Measurements from ENCODE around the gene ZNF831.

The ZNF831 gene

DNA sequence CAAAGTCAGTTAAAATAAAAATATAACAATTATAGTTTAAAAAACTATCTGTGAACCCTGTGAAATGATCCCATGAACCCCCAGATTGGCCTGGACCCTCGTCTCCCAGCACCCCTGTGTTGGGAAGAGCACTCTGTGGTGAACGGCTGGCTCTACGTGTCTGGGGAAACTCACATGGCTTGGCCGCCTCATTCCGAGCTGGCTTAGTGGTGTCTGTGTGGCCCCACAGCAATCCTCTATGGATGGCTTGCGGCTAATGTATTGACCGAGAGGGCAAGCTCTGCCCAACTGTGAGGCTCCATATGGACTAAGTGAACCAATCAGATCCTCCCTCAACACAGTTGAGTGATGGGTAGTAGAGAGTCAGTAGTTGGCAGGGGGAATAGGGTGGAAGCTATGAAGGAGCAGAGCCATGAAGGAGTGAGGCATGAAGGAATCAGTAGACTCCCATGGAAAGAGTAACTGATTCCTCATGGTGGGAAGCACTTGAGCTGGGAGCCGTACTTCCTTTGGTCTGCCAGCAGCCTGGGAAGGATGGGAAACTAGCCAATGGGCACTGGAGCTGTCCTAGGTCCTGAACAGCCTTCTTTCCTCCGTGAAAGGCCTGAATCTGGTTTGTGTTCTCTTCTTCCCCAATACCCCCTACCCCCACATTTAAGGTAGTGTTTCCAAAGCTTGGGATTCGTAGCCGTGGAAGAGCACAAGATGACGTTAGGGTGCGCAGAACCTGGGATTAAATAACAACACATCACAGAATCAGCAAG lies 21.6 kb upstream of the ZNF831 start:
- H3K27ac ChIP-seq, result no peak overlapping the region
- TF ChIP-seq, protein P1, sequence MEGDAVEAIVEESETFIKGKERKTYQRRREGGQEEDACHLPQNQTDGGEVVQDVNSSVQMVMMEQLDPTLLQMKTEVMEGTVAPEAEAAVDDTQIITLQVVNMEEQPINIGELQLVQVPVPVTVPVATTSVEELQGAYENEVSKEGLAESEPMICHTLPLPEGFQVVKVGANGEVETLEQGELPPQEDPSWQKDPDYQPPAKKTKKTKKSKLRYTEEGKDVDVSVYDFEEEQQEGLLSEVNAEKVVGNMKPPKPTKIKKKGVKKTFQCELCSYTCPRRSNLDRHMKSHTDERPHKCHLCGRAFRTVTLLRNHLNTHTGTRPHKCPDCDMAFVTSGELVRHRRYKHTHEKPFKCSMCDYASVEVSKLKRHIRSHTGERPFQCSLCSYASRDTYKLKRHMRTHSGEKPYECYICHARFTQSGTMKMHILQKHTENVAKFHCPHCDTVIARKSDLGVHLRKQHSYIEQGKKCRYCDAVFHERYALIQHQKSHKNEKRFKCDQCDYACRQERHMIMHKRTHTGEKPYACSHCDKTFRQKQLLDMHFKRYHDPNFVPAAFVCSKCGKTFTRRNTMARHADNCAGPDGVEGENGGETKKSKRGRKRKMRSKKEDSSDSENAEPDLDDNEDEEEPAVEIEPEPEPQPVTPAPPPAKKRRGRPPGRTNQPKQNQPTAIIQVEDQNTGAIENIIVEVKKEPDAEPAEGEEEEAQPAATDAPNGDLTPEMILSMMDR (conservative IDR thresholded peaks at IDR 0.05), result no peak
- TF ChIP-seq ZFX (IDR thresholded peaks at IDR 0.05), result no peak

DNA sequence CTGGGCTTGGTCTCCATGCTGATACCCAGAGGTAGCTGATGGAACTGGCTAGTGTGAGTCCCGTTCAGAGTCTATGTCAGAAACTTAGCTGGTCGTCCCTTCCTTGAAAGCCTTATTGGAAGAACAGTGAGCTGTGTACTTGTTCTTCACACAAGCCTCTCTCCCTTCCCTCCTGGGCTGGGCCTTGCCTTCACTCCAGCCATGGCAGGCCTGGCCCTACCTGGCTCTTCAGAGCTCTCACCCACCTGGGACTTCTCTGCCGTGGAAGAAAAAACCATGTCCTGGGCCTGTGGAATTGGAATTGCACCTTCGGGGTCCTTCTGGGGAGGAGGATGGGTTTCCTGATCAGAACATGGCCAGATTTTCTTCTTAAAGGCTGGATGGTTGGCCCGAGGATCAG lies 20.3 kb upstream of the ZNF831 start:
- TF ChIP-seq, protein P1 (conservative IDR thresholded peaks at IDR 0.05), result no peak
- no peak for TF ChIP-seq ZFX (IDR thresholded peaks at IDR 0.05)
- no peak overlapping the region for H3K27ac ChIP-seq

DNA sequence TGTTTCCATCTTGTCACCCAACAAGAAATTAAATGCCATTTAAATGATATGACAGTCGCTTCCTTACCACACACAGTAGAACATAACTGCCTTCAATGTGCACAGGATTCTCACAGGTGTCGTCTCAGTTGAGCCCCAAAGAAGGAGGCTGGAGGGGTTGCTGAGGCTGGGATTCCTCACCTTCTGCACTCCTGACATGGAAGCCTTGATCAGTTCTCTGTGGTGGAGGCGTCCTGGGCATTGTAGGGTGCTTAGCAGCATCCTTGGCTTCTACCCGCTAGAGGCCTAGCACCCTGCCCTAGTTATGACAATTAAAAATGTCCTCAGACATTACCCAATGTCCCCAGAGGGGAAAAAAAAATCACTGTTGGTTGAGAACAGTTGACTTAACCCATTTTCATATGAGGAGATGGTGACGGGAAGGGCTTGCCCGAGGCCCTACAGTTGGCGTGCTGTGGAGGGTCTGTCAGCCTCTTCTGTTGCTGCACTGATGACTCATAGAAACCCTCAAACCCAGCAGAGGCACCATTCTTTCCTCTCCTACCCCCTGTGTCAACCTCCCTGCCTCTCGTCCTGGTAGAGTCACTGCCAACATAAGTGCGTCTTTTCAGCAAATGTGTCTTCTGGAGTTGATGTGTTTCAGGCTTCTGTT lies 19.3 kb upstream of the ZNF831 start:
- H3K27ac ChIP-seq, result no peak overlapping the region
- TF ChIP-seq, protein P1 (conservative IDR thresholded peaks at IDR 0.05), result no peak
- no peak for TF ChIP-seq ZFX (IDR thresholded peaks at IDR 0.05)

DNA sequence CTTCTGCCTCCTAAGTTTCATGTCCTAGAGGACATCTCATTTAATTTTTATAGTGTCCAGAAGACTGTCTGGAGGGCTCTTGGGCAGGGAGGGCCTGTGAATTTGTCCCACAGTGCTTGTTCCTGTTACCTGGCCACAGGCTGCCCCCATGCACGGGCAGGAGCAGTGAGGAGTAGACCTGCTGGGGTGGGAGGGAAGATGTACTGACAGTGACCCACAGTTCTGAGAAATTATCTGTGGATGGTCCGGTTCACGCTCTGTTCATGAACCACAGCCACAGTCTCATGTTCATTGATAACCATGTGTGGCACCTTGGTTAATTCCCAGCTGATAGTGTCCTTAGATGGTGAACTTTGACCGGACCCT lies 18.8 kb upstream of the ZNF831 start:
- TF ChIP-seq ZFX (IDR thresholded peaks at IDR 0.05), result no peak
- TF ChIP-seq, protein P1 (conservative IDR thresholded peaks at IDR 0.05), result no peak
- H3K27ac ChIP-seq, result no peak overlapping the region

DNA sequence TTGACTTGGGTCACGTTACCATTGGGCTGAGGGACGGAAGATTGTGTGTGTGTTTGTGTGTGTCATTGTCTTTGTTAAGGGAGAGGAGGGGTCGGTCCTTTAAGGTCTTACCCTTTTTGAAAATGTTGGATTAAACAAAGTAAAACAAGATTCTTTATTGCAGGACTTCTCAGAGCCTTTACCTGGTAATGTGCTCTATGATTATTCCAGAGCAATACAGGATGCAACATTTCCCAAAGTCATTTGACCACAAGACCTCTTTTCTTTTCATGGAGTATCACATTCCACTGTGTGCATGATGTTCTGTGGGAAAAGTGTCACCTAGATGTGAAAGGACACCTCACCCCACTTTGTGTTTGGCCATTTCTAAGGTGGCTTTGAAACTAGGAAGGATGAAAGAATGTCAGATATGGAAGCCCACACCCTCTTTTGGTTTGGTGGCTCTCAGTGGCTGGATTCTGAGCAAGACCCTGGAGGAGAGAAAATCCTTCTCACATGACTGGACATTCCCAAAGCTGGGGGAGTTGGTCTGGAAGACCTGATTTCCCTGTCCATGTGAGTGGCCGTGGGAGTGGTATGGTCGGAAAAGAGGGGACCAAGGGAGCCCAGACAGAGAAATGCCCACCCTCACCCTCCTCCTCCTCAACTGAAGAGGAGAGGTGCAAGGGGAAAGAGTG lies 18.2 kb upstream of the ZNF831 start:
- no peak for TF ChIP-seq ZFX (IDR thresholded peaks at IDR 0.05)
- TF ChIP-seq, protein P1 (conservative IDR thresholded peaks at IDR 0.05), result no peak
- H3K27ac ChIP-seq, result no peak overlapping the region

DNA sequence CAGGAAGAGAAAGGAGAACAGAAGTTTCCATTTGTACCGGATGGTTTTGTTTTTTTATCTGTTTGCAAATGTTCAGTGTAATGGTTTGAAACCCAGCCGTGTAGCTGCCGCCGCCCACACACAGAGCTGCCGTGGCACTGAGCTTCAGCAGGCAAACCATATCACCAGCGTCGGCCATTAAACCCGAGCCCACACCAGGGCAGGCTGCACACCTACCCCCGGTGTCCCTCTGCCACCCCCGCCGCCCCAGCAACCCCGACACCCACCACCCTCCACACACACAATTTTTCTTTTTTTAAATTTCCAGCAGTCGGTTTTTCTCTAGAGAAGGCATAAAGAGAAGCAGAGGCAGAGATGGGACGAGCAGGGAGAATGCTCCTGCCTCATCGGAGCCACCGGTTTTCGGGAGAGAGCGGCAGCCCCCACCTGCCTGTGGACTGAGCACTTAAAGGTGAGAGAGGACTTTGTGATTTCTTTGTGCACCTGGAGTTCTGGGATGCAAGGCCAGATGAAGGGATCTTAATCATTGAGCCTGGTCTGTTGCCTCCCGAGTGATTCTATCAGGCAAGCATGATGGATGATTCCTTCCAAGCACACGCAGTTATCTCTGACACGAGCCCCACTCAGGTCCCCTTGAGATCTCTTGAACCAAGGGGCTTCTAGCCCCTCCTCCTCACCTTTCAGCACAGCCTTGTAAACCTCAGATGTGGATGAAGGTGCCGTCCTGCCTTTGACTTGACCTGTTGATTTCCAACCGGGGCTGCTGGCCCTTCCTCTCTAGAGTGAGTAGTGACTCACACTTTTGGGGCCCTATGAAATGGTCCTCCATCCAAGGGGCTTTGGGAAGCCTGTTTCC lies 17.5 kb upstream of the ZNF831 start:
- no peak for TF ChIP-seq ZFX (IDR thresholded peaks at IDR 0.05)
- no peak overlapping the region for H3K27ac ChIP-seq

DNA sequence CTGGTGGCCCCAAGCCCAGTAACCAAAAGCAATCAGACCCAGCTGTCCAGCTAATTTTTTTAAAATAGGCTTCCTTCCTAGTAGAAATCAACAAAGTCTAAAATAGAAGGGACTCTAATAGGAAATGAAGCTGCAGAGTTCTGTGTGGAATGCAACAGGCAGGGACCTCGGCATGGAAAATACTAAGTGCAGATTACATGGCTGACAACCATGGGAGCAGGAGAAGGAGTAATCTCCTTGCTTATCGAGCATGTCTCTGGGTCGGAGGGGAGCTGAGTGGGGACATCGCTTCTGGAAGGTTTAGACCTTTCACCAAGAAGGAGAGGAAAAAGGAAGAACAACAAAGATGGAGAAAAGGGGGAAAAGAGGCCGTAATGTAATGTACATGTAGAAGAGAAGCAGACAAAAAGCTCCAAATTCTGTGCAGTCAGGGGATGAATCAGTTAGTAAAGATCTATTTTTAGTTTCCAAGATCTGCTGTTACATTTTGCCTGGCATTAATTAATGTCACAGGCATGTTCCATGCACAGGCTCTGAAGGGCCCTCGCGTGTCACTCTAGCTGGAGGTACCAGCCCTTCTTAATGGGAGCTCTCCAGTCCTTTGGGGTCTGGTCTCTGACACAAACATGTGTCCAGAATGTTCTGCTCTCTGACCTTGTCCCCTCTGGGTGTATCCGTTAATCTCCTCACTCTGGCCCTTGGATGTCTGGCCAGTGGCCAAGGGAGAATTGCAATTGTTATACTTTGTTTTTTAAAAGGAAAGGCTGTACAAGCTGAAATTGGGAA lies 16.6 kb upstream of the ZNF831 start:
- no peak for TF ChIP-seq ZFX (IDR thresholded peaks at IDR 0.05)
- TF ChIP-seq, protein P1 (conservative IDR thresholded peaks at IDR 0.05), result no peak
- H3K27ac ChIP-seq, result no peak overlapping the region
